Body of pancreas (tissue), 4 donors: ENCODE measurements around the gene TRPV2. TPM values are rescaled to one million over a fixed set of nuclear protein-coding genes. Genes with fewer than 3 reads are reported as not detected.

Experiments used
- ATAC-seq: fragments of 150-250 bp; one replicate; pipeline ENCODE4 v1.9.1; 2016
- DNase-seq, 4 donors: peaks; one replicate each; pipeline ENCODE4 v3.0.0-alpha.2; 2019
- H3K27ac ChIP-seq, 4 donors: fragments of 200-600 bp; sonication (generic); 1 replicate in 3 of 4; 2 replicates in 1 of 4; pipeline versions ENCODE4 v1.5.1 to v1.6.1; 2016 to 2019; ENCODE audit warnings: mild to moderate bottlenecking in 1 of 4, mixed read lengths in 1 of 4, moderate library complexity in 1 of 4
- H3K27me3 ChIP-seq, 2 donors: fragments of 200-600 bp; sonication (generic); one replicate each; pipeline ENCODE4 v1.6.0; 2016; ENCODE audit warnings: mild to moderate bottlenecking in 1 of 2
- H3K36me3 ChIP-seq, 2 donors: fragments of 200-600 bp; sonication (generic); replicated peaks in 1 of 2; 2 replicates each; pipeline ENCODE4 v1.5.1; 2016; ENCODE audit warnings: low read depth in 2 of 2; ENCODE audit not compliant: insufficient read depth in 1 of 2
- H3K4me1 ChIP-seq: fragments of 200-600 bp; sonication (generic); one replicate; pipeline ENCODE4 v1.6.0; 2016
- H3K4me3 ChIP-seq, 2 donors: fragments of 200-600 bp; sonication (generic); 1 replicate in 1 of 2; 2 replicates in 1 of 2; pipeline ENCODE4 v1.5.1; 2016 to 2019
- H3K9me3 ChIP-seq, 3 donors: fragments of 200-600 bp; sonication (generic); 1 replicate in 2 of 3; 2 replicates in 1 of 3; pipeline ENCODE4 v1.5.1; 2016
- POLR2A ChIP-seq, 3 donors: fragments of 450-650 bp; IDR thresholded peaks; one replicate each; pipeline ENCODE4 v1.6.1; 2016; ENCODE audit warnings: antibody characterized with exemption in 3 of 3, mild to moderate bottlenecking in 2 of 3
- WGBS, 2 donors: methylation state at CpG; one replicate each; pipeline ENCODE4 v1.1.5; 2017; 5-methylcytosine and 5-hydroxymethylcytosine counted together
- intact Hi-C: fragments of 100-400 bp; cut with DNase I; formaldehyde crosslinking; loops from one replicate; pipeline ENCODE4 v1.15.1; 2023
- total RNA-seq, 2 donors: library from RNA; depleted of rRNA; stranded (reverse); fragments of >200 nt; gene quantifications; one replicate each; pipeline ENCODE4 v1.1.0, GENCODE V29; 2016
- TF ChIP-seq, protein P1 (sequence below), 7 experiments: fragments of 450-650 bp in 4 of 7; fragments of 200-600 bp in 3 of 7; sonication (generic) in 3 of 7; IDR thresholded peaks; one replicate each; pipeline ENCODE4 v1.5.1; 2016 to 2019; ENCODE audit warnings: antibody characterized with exemption in 7 of 7

Gene TRPV2
- total RNA-seq, 2 donors from 2014 or later: 4.7 to 30.7 TPM

DNA sequence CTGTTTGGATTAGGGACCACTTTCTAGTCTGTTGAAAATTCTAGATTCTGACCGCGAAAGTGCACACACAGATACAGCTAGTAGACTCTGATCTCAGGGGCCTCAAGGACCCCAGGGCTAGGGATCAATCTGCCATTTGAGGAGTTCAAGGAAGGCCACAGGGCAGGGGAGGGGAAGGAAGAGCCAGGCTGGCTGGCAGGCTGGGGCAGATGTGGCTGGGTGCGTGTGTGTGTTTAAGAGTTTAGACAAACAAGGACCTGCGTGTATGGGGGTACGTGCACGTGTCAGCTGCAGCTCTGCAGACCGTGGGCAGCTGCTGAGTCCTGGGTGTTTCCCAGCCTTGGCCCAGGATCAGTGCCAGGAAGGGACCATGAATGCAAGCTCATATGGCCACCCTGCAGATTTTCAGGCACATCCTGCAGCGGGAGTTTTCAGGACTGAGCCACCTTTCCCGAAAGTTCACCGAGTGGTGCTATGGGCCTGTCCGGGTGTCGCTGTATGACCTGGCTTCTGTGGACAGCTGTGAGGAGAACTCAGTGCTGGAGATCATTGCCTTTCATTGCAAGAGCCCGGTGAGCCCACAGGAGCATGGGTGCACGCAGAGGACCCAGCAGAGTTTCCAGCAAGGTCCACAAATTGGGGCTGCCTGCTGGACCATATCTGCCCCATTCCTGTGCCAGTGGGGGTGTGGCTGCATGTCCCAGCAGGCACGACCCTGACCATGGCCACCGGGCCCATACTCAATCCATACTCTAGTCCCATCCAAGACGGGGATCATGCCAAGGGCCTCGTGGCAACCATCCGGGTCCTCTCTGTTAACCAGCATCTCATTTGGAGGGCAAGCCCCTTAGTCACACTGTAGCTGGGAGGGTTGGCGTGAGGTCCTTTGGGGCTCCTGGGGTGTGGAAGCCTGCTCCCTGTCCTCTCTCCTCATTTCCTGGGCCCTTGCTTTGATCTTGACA, 10.6 kb downstream of the TRPV2 start:
- H3K27ac ChIP-seq: peak overlapping the region; percentile 62 to 80 (median 78)
- peak; percentile 80 to 94 (median 93) for DNase-seq

DNA sequence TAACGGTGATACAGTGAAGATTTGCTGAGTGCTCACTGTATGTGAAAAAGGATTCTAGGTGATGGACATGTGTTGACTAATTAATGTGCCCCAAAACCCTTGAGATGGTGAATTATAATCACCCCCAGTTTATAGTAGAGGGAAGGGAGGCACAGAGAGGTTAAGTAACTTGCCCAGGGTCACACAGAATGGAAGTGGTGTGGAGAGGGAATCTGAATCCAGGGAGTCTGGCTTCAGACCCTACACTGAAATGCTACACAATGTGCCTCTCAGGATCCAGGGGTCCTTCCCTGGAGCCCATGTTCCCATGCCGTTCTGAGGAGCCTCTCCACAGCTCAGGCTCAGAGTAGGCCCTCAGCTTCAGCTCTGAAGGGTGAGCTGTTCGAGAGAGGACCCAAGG, 11.6 kb downstream of the TRPV2 start:
- Histone ChIP-seq H3K9me3 (no peaks in the 10 kb centered on the region), H3K4me1 (peaks cover 23% of the 10 kb centered on the region), H3K27ac (peak overlapping the region in 1 of 4 donors; percentile 78), H3K36me3 (no peaks in the 10 kb centered on the region), H3K4me3 (no peak overlapping the region), H3K27me3 (no peaks in the 10 kb centered on the region)
- no peak for ATAC-seq
- TF ChIP-seq POLR2A (IDR thresholded peaks at IDR 0.05): no peak
- TF ChIP-seq, protein P1, sequence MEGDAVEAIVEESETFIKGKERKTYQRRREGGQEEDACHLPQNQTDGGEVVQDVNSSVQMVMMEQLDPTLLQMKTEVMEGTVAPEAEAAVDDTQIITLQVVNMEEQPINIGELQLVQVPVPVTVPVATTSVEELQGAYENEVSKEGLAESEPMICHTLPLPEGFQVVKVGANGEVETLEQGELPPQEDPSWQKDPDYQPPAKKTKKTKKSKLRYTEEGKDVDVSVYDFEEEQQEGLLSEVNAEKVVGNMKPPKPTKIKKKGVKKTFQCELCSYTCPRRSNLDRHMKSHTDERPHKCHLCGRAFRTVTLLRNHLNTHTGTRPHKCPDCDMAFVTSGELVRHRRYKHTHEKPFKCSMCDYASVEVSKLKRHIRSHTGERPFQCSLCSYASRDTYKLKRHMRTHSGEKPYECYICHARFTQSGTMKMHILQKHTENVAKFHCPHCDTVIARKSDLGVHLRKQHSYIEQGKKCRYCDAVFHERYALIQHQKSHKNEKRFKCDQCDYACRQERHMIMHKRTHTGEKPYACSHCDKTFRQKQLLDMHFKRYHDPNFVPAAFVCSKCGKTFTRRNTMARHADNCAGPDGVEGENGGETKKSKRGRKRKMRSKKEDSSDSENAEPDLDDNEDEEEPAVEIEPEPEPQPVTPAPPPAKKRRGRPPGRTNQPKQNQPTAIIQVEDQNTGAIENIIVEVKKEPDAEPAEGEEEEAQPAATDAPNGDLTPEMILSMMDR (IDR thresholded peaks at IDR 0.05): no peak
- DNase-seq: peak in 1 of 4 donors; percentile 7
- WGBS, 2 donors: 95 to 100% methylated on average over 2 of the region's 3 CpGs
- intact Hi-C loops: no loop called here

More for the DNA sequence above, 10.6 kb downstream of the TRPV2 start:
- Histone ChIP-seq H3K4me1 (peaks cover 23% of the 10 kb centered on the region), H3K4me3 (no peak overlapping the region), H3K27me3 (no peaks in the 10 kb centered on the region), H3K9me3 (no peaks in the 10 kb centered on the region), H3K36me3 (no peaks in the 10 kb centered on the region)
- TF ChIP-seq, protein P1 (IDR thresholded peaks at IDR 0.05): no peak
- ATAC-seq: peak; percentile 81
- intact Hi-C loops: no loop called here
- 40% methylated on average over 6 to 20 of the region's 20 CpGs for WGBS, 2 donors

DNA sequence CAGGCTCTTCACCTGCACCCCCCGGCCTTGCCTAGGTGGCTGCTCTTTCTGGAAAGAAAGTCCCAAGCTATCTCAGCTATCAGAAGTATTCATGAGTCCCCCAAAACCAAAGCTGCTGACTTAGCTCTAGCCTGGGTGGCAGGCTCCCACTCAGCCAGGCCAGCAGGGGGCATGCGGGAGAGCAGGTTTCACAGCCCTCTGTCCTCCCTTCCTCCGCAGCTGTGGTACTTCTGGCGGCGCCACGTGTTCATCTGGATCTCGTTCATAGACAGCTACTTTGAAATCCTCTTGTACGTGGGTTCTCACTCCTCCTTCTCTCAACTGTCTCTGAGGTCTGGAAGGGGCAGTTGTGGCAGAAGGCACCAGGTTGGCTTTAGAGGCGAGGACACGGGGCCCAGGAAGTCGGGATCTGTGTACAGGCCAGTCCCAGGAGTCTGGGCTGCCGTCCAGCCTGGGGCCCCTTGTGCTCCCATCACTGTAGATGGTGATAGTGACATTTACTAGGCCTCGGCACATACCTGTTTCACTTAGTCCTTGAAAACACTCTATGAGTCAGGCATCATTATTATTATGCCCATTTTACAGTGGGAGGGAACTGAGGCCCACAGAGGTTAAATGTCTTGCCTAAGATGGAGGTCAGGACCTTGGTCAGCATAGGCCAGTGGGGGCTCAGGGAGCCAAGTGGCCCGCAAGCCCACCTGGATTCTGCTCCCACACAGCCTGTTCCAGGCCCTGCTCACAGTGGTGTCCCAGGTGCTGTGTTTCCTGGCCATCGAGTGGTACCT, 12.9 kb downstream of the TRPV2 start:
- intact Hi-C loops: no loop called here
- Histone ChIP-seq H3K4me1 (peaks cover 23% of the 10 kb centered on the region), H3K36me3 (no peaks in the 10 kb centered on the region), H3K27me3 (no peaks in the 10 kb centered on the region), H3K9me3 (no peaks in the 10 kb centered on the region), H3K4me3 (no peak overlapping the region), H3K27ac (no peak overlapping the region)
- ATAC-seq (peak; percentile 74), DNase-seq (peak; percentile 71 to 81 (median 76))
- 59 to 60% methylated on average over 1 to 15 of the region's 15 CpGs for WGBS, 2 donors
- no peak for TF ChIP-seq POLR2A (IDR thresholded peaks at IDR 0.05)
- TF ChIP-seq, protein P1 (IDR thresholded peaks at IDR 0.05): peak; percentile 53 to 73 (median 65)

DNA sequence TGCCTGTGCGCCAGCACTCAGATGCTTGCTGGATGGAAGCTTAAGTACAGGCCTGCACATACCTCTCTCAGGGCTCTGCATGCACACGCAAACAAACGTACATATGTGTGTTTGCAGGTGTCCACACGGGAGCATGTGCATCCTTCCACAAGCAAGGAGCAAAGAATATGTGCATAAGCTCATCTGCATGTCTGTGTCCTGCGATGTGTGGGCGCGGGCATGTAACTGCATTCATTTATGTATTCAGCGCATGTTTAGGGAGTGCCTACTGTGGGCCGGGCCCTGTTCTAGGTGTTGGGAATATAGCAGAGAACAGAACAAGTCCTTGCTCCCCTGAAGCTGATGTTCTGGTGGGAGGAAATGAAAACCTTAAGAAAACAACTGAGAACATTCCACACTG, 13.7 kb downstream of the TRPV2 start:
- intact Hi-C loops: no loop called here
- no peak overlapping the region for H3K4me3 ChIP-seq
- ATAC-seq (no peak), DNase-seq (no peak)
- no peaks in the 10 kb centered on the region for H3K27me3 ChIP-seq
- H3K36me3 ChIP-seq: no peaks in the 10 kb centered on the region
- peaks cover 23% of the 10 kb centered on the region for H3K4me1 ChIP-seq
- no peaks in the 10 kb centered on the region for H3K9me3 ChIP-seq
- H3K27ac ChIP-seq: no peak overlapping the region
- WGBS, 2 donors: 92 to 97% methylated on average over 8 to 9 of the region's 9 CpGs
- TF ChIP-seq POLR2A (IDR thresholded peaks at IDR 0.05): no peak
- TF ChIP-seq, protein P1 (IDR thresholded peaks at IDR 0.05): no peak
